Activated naive CD8-positive, alpha-beta T cell treated with anti-CD3 and anti-CD28 coated beads, Interleukin-2, amount 10 ng/mL, durations not matched to agents 7 days and 5 days (primary cell): ENCODE data around the gene EPHA8. TPM values are rescaled to one million over a fixed set of nuclear protein-coding genes. Genes with fewer than 3 reads are reported as not detected.

Experiments
- ATAC-seq: fragments of 150-1000 bp; cut with Tn5 transposase; one replicate; pipeline ENCODE4 v1.10.0; 2021; ENCODE audit warnings: low read depth, moderate library complexity
- POLR2A ChIA-PET: fragments of 350-600 bp; sonication (Branson Sonifier 250); formaldehyde crosslinking; loops from one replicate; lab custom pipeline; 2021; ENCODE audit warnings: antibody characterized with exemption; lab: Charles Lee
- DNase-seq: peaks from one replicate; pipeline ENCODE4 v3.0.0; 2021
- H3K27ac Mint-ChIP-seq: one replicate; pipeline ENCODE4 v1.8.0; 2022; ENCODE audit warnings: mild to moderate bottlenecking, mixed read lengths
- H3K27me3 Mint-ChIP-seq: one replicate; pipeline ENCODE4 v1.8.0; 2022; ENCODE audit warnings: mild to moderate bottlenecking, moderate library complexity, mixed read lengths
- H3K36me3 Mint-ChIP-seq: one replicate; pipeline ENCODE4 v1.8.0; 2021; ENCODE audit warnings: mild to moderate bottlenecking, mixed read lengths
- H3K4me1 Mint-ChIP-seq: one replicate; pipeline ENCODE4 v1.8.0; 2021; ENCODE audit warnings: mixed read lengths
- H3K4me3 Mint-ChIP-seq: one replicate; pipeline ENCODE4 v1.8.0; 2022; ENCODE audit warnings: mild to moderate bottlenecking, moderate library complexity, mixed read lengths
- H3K9me3 Mint-ChIP-seq: one replicate; pipeline ENCODE4 v1.8.0; 2021; ENCODE audit warnings: mixed read lengths
- total RNA-seq, 2 experiments: library from RNA; stranded (reverse); gene quantifications; one replicate each; pipeline ENCODE4 v1.2.3, GENCODE V29; 2021

EPHA8 gene
- not detected for total RNA-seq

DNA sequence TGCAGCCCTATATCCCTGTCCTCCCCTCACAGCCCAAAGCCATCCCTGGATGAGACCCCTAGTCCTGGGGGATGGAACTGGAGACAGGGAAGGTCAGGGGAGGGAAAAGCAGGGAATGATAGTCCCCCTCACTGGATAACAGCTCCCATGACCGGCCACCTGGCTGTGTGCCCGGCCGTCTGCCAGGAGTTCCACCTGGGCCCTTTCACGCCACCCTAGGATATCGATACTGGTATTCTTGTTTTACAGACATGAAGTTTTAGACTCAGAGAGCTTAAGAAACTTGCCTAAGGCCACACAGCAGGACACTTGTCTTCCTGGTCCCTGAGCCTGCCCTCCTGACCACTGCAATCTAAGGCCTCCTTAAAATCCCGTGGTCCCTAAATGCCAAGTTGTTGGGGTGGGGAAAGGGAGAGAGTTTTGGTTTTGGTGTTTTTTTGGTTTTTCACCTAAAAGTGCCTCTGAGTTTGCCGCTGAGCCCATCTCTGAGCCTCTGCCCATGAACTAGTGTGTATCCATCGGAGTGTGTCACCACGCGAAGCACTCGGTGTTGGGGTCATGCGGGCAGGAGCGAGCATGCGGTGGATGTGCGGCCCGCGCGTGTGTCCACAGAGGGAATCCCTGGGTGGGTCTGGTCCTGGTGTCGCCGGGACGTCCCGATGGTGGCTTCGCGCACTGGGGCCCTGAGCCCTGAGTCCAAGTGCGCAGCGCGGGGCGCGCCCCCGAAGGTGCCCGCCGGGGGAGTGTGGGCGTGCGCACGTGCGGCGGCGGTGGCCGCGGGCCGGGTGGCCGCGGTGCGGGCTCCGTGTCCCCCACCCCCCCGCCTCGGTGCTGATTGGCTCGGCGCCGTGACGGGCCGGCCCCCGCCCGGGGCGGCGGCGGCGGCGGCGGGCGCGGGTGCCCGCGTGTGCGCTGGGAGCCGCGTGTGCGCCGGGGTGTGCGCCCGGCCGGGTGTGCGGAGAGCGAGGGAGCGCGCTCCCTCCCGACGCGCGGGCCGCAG, at the start of gene EPHA8:
EPHA8 (plus strand) TSS at position 906 of the 1,000 bp plus-strand sequence. CDS start 147 bp downstream, outside the sequence.
- Mint-ChIP-seq H3K27ac (no peak within 1 kb of the TSS), H3K27me3 (peaks cover 35% of the 10 kb centered on the region), H3K4me1 (no peaks in the 10 kb centered on the region), H3K9me3 (no peaks in the 10 kb centered on the region), H3K4me3 (no peak within 1 kb of the TSS), H3K36me3 (no peaks in the 10 kb centered on the region)
- no peak for ATAC-seq
- POLR2A ChIA-PET: no interaction called here
- DNase-seq: no peak

DNA sequence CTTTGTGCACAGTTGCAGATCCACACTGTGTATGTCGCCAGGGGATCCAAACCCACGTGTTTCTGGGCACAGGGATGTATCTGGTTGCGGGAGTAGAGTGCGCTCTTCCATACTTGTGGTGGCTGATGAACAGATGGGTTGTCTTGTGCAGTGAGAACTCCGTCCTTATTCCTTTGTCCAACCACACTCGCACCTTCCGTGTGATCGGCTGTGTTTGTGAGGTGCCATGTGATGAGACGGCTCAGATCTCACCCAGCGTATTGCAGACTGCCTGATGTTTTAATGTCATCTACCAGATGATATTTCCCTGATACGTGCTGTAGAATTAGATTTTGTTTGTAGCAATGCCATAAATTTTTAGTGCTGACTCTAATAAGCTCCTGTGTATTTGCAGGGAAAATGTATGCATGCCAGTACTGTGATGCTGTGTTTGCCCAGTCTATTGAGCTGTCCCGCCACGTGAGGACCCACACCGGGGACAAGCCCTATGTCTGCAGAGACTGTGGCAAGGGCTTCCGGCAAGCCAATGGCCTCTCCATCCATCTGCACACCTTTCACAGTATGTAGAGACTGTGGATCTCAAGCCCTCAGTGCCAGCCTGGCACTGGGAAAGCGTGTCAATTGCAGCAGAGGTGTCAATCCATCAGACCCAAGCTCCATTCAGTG, 46.2 kb upstream of the EPHA8 start:
- POLR2A ChIA-PET: no interaction called here
- H3K9me3 Mint-ChIP-seq: no peaks in the 10 kb centered on the region
- H3K36me3 Mint-ChIP-seq: peaks cover 14% of the 10 kb centered on the region
- no peak overlapping the region for H3K4me3 Mint-ChIP-seq
- H3K4me1 Mint-ChIP-seq: no peaks in the 10 kb centered on the region
- no peak overlapping the region for H3K27ac Mint-ChIP-seq
- DNase-seq (no peak), ATAC-seq (no peak)
- H3K27me3 Mint-ChIP-seq: no peaks in the 10 kb centered on the region

DNA sequence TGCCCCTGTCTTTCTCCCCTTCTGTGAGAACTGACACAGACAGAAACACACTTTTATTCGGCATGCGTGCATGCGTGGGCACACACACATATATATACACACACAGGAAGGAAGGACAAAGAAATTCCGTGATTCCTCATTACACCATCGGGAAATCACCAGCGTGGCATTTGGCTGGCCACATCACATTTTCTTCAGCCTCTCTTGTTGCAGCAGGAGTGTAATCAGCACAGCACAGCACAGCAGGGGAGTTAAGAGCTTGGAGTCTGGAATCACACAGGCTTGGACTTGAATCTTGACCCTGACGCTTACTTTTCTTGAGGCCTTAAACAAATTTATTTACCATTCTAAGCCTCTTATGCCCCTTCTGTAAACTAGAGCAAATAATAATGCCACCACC, 45.3 kb upstream of the EPHA8 start:
- Mint-ChIP-seq H3K27ac (no peak overlapping the region), H3K4me1 (no peaks in the 10 kb centered on the region), H3K4me3 (no peak overlapping the region), H3K27me3 (no peaks in the 10 kb centered on the region), H3K9me3 (no peaks in the 10 kb centered on the region), H3K36me3 (peaks cover 13% of the 10 kb centered on the region)
- no peak for ATAC-seq
- POLR2A ChIA-PET: no interaction called here
- DNase-seq: no peak

GRCh38 chr1:22518379-22518778, 44.9 kb upstream of the EPHA8 start:
- H3K4me1 Mint-ChIP-seq: no peaks in the 10 kb centered on the region
- no peaks in the 10 kb centered on the region for H3K9me3 Mint-ChIP-seq
- no peak overlapping the region for H3K27ac Mint-ChIP-seq
- DNase-seq: no peak
- no peak overlapping the region for H3K4me3 Mint-ChIP-seq
- H3K27me3 Mint-ChIP-seq: no peaks in the 10 kb centered on the region
- POLR2A ChIA-PET: no interaction called here
- no peak for ATAC-seq
- H3K36me3 Mint-ChIP-seq: peaks cover 13% of the 10 kb centered on the region

GRCh38 chr1:22520871-22521270, 42.4 kb upstream of the EPHA8 start:
- Mint-ChIP-seq H3K27me3 (no peaks in the 10 kb centered on the region), H3K9me3 (no peaks in the 10 kb centered on the region), H3K4me3 (no peak overlapping the region), H3K36me3 (peaks cover 5% of the 10 kb centered on the region), H3K4me1 (no peaks in the 10 kb centered on the region), H3K27ac (no peak overlapping the region)
- POLR2A ChIA-PET: interaction anchor here (0.6 kb wide), 1 partner anchor 115 kb away, joined by 4 read pairs; no protein-coding TSS in a partner anchor
- DNase-seq (no peak), ATAC-seq (no peak)

- no peak for ATAC-seq
- Mint-ChIP-seq H3K27me3 (no peaks in the 10 kb centered on the region), H3K36me3 (peaks cover 5% of the 10 kb centered on the region), H3K4me3 (no peak overlapping the region), H3K4me1 (no peaks in the 10 kb centered on the region), H3K27ac (no peak overlapping the region), H3K9me3 (no peaks in the 10 kb centered on the region)
- DNase-seq: no peak
- POLR2A ChIA-PET: interaction anchor here (0.6 kb wide), 1 partner anchor 114 kb away, joined by 4 read pairs; no protein-coding TSS in a partner anchor
These were observed 41.6 kb upstream of the EPHA8 start for GRCh38 chr1:22521692-22522091.

DNA sequence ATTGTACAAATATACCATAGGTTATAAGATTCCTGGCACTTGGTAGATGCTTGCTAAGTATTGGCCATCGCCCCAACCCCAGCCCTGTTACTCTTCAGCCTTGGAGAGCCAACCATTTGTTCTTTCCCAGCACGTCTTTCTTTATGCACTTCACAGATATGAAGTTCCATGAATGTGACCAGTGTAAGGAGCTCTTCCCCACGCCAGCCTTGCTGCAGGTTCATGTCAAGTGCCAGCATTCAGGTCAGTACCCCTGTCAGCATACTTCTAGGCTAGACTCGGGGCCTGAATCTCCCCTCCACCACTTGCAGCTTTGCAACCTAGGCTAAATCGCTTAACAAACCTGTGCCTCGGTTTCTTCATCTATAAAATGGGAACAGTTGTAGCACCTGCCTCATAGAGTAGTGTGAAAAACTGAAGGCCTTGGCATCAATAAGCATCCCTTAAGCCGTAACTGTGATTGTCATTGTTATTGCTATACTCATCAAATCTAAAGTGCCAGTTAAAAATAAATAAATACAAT, 41.0 kb upstream of the EPHA8 start:
- no peak for DNase-seq
- H3K27ac Mint-ChIP-seq: no peak overlapping the region
- H3K9me3 Mint-ChIP-seq: no peaks in the 10 kb centered on the region
- no peak for ATAC-seq
- no peak overlapping the region for H3K4me3 Mint-ChIP-seq
- POLR2A ChIA-PET: no interaction called here
- H3K27me3 Mint-ChIP-seq: no peaks in the 10 kb centered on the region
- peaks cover 5% of the 10 kb centered on the region for H3K36me3 Mint-ChIP-seq
- no peaks in the 10 kb centered on the region for H3K4me1 Mint-ChIP-seq

GRCh38 chr1:22524481-22524880, 38.8 kb upstream of the EPHA8 start:
- no peak for ATAC-seq

GRCh38 chr1:22525211-22525610, 38.1 kb upstream of the EPHA8 start:
- no peaks in the 10 kb centered on the region for H3K9me3 Mint-ChIP-seq
- POLR2A ChIA-PET: no interaction called here
- H3K36me3 Mint-ChIP-seq: peaks cover 3% of the 10 kb centered on the region
- ATAC-seq (no peak), DNase-seq (no peak)
- no peaks in the 10 kb centered on the region for H3K27me3 Mint-ChIP-seq
- H3K4me3 Mint-ChIP-seq: no peak overlapping the region
- no peaks in the 10 kb centered on the region for H3K4me1 Mint-ChIP-seq
- no peak overlapping the region for H3K27ac Mint-ChIP-seq

More at GRCh38 chr1:22524481-22524880, 38.8 kb upstream of the EPHA8 start:
- POLR2A ChIA-PET: no interaction called here
- Mint-ChIP-seq H3K4me1 (no peaks in the 10 kb centered on the region), H3K9me3 (no peaks in the 10 kb centered on the region), H3K4me3 (no peak overlapping the region), H3K27ac (no peak overlapping the region), H3K36me3 (peaks cover 3% of the 10 kb centered on the region), H3K27me3 (no peaks in the 10 kb centered on the region)
- no peak for DNase-seq

DNA sequence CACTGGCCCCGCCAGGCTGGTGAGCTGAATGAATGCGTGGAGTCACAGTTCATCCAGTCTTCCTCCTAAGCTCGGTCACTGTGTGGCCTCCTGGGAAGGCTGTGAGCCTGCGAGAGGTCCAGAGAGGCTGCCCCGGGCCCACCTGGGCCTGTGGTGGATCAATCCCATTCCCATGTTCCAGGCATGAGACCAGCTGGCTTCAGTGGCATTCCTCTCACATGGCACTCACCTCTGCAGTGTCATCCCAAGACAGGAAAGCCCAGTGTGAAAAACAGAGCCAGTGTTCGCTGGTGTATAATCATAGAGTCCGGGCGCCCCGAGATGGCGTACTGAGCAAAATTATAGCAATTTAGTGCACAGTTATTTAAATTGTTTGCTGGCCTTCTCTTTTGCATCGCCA, 37.6 kb upstream of the EPHA8 start:
- no peak overlapping the region for H3K4me3 Mint-ChIP-seq
- POLR2A ChIA-PET: no interaction called here
- no peak overlapping the region for H3K27ac Mint-ChIP-seq

DNA sequence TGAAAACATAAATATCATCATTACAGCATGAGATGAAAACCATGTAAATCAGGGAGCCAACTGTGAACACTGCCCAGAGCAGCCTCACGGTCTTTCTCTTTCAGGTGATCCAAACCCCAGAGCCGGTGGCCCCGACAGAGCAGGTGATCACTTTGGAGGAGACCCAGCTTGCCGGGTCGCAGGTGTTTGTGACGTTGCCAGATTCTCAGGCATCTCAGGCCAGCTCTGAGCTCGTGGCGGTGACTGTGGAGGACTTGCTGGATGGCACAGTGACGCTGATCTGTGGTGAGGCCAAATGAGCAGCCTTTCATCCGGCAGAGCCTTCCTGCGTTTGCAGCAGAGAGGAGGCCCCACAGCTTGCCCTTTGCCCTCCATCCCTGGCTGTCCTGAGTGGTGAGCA, 37.2 kb upstream of the EPHA8 start:
- Mint-ChIP-seq H3K27ac (no peak overlapping the region), H3K36me3 (peaks cover 2% of the 10 kb centered on the region), H3K27me3 (no peaks in the 10 kb centered on the region), H3K4me3 (no peak overlapping the region), H3K4me1 (no peaks in the 10 kb centered on the region), H3K9me3 (no peaks in the 10 kb centered on the region)
- no peak for ATAC-seq
- DNase-seq: no peak
- POLR2A ChIA-PET: no interaction called here

More for the DNA sequence above, 37.6 kb upstream of the EPHA8 start:
- no peak for ATAC-seq
- H3K9me3 Mint-ChIP-seq: no peaks in the 10 kb centered on the region
- no peaks in the 10 kb centered on the region for H3K4me1 Mint-ChIP-seq
- no peak for DNase-seq
- peaks cover 3% of the 10 kb centered on the region for H3K36me3 Mint-ChIP-seq
- no peaks in the 10 kb centered on the region for H3K27me3 Mint-ChIP-seq

- POLR2A ChIA-PET: no interaction called here
- Mint-ChIP-seq H3K27me3 (no peaks in the 10 kb centered on the region), H3K27ac (no peak overlapping the region), H3K4me1 (no peaks in the 10 kb centered on the region), H3K36me3 (peaks cover 2% of the 10 kb centered on the region), H3K9me3 (no peaks in the 10 kb centered on the region), H3K4me3 (no peak overlapping the region)
- ATAC-seq: no peak
- DNase-seq: no peak
These were observed 36.6 kb upstream of the EPHA8 start for GRCh38 chr1:22526677-22527076.

GRCh38 chr1:22527122-22527521, 36.2 kb upstream of the EPHA8 start:
- Mint-ChIP-seq H3K36me3 (peaks cover 2% of the 10 kb centered on the region), H3K4me3 (no peak overlapping the region), H3K4me1 (no peaks in the 10 kb centered on the region), H3K27me3 (no peaks in the 10 kb centered on the region), H3K9me3 (no peaks in the 10 kb centered on the region), H3K27ac (no peak overlapping the region)
- DNase-seq: no peak
- POLR2A ChIA-PET: no interaction called here
- no peak for ATAC-seq
